SK-N-SH treated with all-trans-retinoic acid at 6 μM for 48 hours (cell line): ENCODE results near the gene POLR1B.
"Not testable (repeated sequence)": the region's sequence is repeated elsewhere in the genome, so short reads cannot be mapped to it uniquely, and the experiment has no call there.

Experiments
- ATAC-seq: fragments of 200-7000 bp; cut with Tn5 transposase; 3 replicates; pipeline ENCODE4 v1.9.1; 2020; ENCODE audit warnings: mild to moderate bottlenecking, moderate library complexity
- ARNTL ChIP-seq: fragments of 450-650 bp; formaldehyde crosslinking; IDR thresholded peaks from 2 replicates; pipeline ENCODE4 v1.5.0; 2020; ENCODE audit warnings: low read depth, mild to moderate bottlenecking, moderate library complexity, borderline replicate concordance
- BACH2 ChIP-seq: fragments of 250-450 bp; sonication (Bioruptor Pico); IDR thresholded peaks from 2 replicates; pipeline ENCODE4 v1.9.0; 2021; ENCODE audit warnings: mild to moderate bottlenecking, borderline replicate concordance
- CSDC2 ChIP-seq: fragments of 250-450 bp; sonication (Bioruptor Pico); IDR thresholded peaks from 2 replicates; pipeline ENCODE4 v1.5.0; 2020; ENCODE audit warnings: mild to moderate bottlenecking, moderate library complexity
- ESRRG ChIP-seq: fragments of 250-450 bp; sonication (Bioruptor Pico); IDR thresholded peaks from 2 replicates; pipeline ENCODE4 v1.6.1; 2021; ENCODE audit warnings: mild to moderate bottlenecking
- GLIS3 ChIP-seq: fragments of 250-450 bp; sonication (Bioruptor Pico); IDR thresholded peaks from 2 replicates; pipeline ENCODE4 v1.5.0; 2020; ENCODE audit warnings: mild to moderate bottlenecking, moderate library complexity
- ISL1 ChIP-seq: fragments of 250-450 bp; sonication (Bioruptor Pico); IDR thresholded peaks from 2 replicates; pipeline ENCODE4 v2.1.2; 2022; ENCODE audit warnings: mild to moderate bottlenecking, moderate library complexity
- OSR1 ChIP-seq: fragments of 250-450 bp; sonication (Bioruptor Pico); IDR thresholded peaks from 2 replicates; pipeline ENCODE4 v1.8.0; 2022; ENCODE audit warnings: moderate library complexity, mild to moderate bottlenecking, inconsistent platforms
- PPARA ChIP-seq: fragments of 250-450 bp; sonication (Bioruptor Pico); IDR thresholded peaks from 2 replicates; pipeline ENCODE4 v1.5.0; 2020; ENCODE audit warnings: mild to moderate bottlenecking, borderline replicate concordance
- RARB ChIP-seq: fragments of 250-450 bp; sonication (Bioruptor Pico); IDR thresholded peaks from 2 replicates; pipeline ENCODE4 v1.8.0; 2021; ENCODE audit warnings: mild to moderate bottlenecking, moderate library complexity
- SNAI2 ChIP-seq: fragments of 250-450 bp; sonication (Bioruptor Pico); IDR thresholded peaks from 2 replicates; pipeline ENCODE4 v1.5.0; 2020; ENCODE audit warnings: mild to moderate bottlenecking, moderate library complexity
- TCF4 ChIP-seq: fragments of 250-450 bp; sonication (Bioruptor Pico); IDR thresholded peaks from 2 replicates; pipeline ENCODE4 v1.8.0; 2021; ENCODE audit warnings: mild to moderate bottlenecking, moderate library complexity, borderline replicate concordance
- TOX ChIP-seq: fragments of 250-450 bp; sonication (Bioruptor Pico); IDR thresholded peaks from 2 replicates; pipeline ENCODE4 v1.8.0; 2021; ENCODE audit warnings: mild to moderate bottlenecking, moderate library complexity, borderline replicate concordance
- ZC3H10 ChIP-seq: fragments of 250-450 bp; sonication (Bioruptor Pico); IDR thresholded peaks from 2 replicates; pipeline ENCODE4 v1.5.1; 2021; ENCODE audit warnings: mild to moderate bottlenecking, moderate library complexity
- ZFP3 ChIP-seq: fragments of 250-450 bp; sonication (Bioruptor Pico); IDR thresholded peaks from 2 replicates; pipeline ENCODE4 v1.5.0; 2020; ENCODE audit warnings: mild to moderate bottlenecking, moderate library complexity
- ZFP30 ChIP-seq: fragments of 450-650 bp; formaldehyde crosslinking; IDR thresholded peaks from 2 replicates; pipeline ENCODE4 v1.5.0; 2022; ENCODE audit warnings: mild to moderate bottlenecking, moderate library complexity
- ZNF565 ChIP-seq: fragments of 450-650 bp; formaldehyde crosslinking; conservative IDR thresholded peaks from 2 replicates; pipeline ENCODE4 v1.5.0; 2020; ENCODE audit warnings: low read depth, mild to moderate bottlenecking, moderate library complexity
- ZNF70 ChIP-seq: fragments of 450-650 bp; formaldehyde crosslinking; IDR thresholded peaks from 2 replicates; pipeline ENCODE4 v1.5.0; 2020; ENCODE audit warnings: mild to moderate bottlenecking, moderate library complexity
- ZNF8 ChIP-seq: fragments of 450-650 bp; formaldehyde crosslinking; IDR thresholded peaks from 2 replicates; pipeline ENCODE4 v1.5.0; 2020; ENCODE audit warnings: mild to moderate bottlenecking, moderate library complexity
- TF ChIP-seq, protein P1 (sequence below): fragments of 250-450 bp; sonication (Bioruptor Pico); IDR thresholded peaks from 2 replicates; pipeline ENCODE4 v1.8.0; 2021; ENCODE audit warnings: low read depth, mild to moderate bottlenecking, moderate library complexity, borderline replicate concordance
- TF ChIP-seq, protein P2 (sequence below): fragments of 250-450 bp; sonication (Bioruptor Pico); IDR thresholded peaks from 2 replicates; pipeline ENCODE4 v1.5.1; 2021; ENCODE audit warnings: mild to moderate bottlenecking, moderate library complexity
- TF ChIP-seq, protein P3 (sequence below): fragments of 250-450 bp; sonication (Bioruptor Pico); IDR thresholded peaks from 2 replicates; pipeline ENCODE4 v1.8.0; 2020; ENCODE audit warnings: mild to moderate bottlenecking, moderate library complexity, borderline replicate concordance
- TF ChIP-seq, protein P4 (sequence below): fragments of 250-450 bp; sonication (Bioruptor Pico); IDR thresholded peaks from 2 replicates; pipeline ENCODE4 v1.5.1; 2020; ENCODE audit warnings: low read depth, mild to moderate bottlenecking, moderate library complexity

POLR1B gene

GRCh38 chr2:112547333-112547732, 5.1 kb downstream of the POLR1B start:
- no peak for ATAC-seq
- no peak for TF ChIP-seq TCF4 (CRISPR knock-in tag)
- TF ChIP-seq BACH2 (CRISPR knock-in tag) = no peak
- TF ChIP-seq, protein P1, sequence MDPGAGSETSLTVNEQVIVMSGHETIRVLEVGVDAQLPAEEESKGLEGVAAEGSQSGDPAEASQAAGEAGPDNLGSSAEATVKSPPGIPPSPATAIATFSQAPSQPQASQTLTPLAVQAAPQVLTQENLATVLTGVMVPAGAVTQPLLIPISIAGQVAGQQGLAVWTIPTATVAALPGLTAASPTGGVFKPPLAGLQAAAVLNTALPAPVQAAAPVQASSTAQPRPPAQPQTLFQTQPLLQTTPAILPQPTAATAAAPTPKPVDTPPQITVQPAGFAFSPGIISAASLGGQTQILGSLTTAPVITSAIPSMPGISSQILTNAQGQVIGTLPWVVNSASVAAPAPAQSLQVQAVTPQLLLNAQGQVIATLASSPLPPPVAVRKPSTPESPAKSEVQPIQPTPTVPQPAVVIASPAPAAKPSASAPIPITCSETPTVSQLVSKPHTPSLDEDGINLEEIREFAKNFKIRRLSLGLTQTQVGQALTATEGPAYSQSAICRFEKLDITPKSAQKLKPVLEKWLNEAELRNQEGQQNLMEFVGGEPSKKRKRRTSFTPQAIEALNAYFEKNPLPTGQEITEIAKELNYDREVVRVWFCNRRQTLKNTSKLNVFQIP (CRISPR knock-in tag) = no peak

DNA sequence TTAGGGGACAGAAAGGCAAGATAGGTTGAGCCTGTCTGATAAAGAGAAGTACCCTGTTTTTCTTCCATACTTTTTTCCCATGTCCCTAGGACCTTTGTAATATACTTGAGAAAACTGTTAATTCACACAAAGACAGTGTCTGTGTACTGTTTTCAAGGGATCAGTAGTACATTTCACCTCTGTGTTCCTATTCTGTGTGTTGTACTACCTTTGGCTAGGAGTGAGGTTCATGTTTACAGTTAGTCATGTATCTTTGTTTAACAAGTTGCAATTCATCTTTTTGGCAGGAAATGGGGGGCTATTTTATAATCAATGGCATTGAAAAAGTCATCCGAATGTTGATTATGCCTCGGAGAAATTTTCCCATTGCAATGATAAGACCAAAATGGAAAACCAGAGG, 6.7 kb downstream of the POLR1B start:
- no peak for TF ChIP-seq CSDC2 (CRISPR knock-in tag)
- TF ChIP-seq, protein P1 (CRISPR knock-in tag) = no peak
- TF ChIP-seq OSR1 (CRISPR knock-in tag) = no peak
- no peak for TF ChIP-seq ISL1 (CRISPR knock-in tag)
- no peak for TF ChIP-seq ARNTL (CRISPR knock-in tag)
- TF ChIP-seq, protein P2, sequence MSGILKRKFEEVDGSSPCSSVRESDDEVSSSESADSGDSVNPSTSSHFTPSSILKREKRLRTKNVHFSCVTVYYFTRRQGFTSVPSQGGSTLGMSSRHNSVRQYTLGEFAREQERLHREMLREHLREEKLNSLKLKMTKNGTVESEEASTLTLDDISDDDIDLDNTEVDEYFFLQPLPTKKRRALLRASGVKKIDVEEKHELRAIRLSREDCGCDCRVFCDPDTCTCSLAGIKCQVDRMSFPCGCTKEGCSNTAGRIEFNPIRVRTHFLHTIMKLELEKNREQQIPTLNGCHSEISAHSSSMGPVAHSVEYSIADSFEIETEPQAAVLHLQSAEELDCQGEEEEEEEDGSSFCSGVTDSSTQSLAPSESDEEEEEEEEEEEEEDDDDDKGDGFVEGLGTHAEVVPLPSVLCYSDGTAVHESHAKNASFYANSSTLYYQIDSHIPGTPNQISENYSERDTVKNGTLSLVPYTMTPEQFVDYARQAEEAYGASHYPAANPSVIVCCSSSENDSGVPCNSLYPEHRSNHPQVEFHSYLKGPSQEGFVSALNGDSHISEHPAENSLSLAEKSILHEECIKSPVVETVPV (CRISPR knock-in tag) = no peak
- TF ChIP-seq RARB (CRISPR knock-in tag) = no peak
- no peak for TF ChIP-seq ZFP3 (CRISPR knock-in tag)
- TF ChIP-seq BACH2 (CRISPR knock-in tag) = no peak
- TF ChIP-seq TCF4 (CRISPR knock-in tag) = no peak
- TF ChIP-seq TOX (CRISPR knock-in tag) = no peak
- no peak for TF ChIP-seq GLIS3 (CRISPR knock-in tag)
- TF ChIP-seq, protein P3, sequence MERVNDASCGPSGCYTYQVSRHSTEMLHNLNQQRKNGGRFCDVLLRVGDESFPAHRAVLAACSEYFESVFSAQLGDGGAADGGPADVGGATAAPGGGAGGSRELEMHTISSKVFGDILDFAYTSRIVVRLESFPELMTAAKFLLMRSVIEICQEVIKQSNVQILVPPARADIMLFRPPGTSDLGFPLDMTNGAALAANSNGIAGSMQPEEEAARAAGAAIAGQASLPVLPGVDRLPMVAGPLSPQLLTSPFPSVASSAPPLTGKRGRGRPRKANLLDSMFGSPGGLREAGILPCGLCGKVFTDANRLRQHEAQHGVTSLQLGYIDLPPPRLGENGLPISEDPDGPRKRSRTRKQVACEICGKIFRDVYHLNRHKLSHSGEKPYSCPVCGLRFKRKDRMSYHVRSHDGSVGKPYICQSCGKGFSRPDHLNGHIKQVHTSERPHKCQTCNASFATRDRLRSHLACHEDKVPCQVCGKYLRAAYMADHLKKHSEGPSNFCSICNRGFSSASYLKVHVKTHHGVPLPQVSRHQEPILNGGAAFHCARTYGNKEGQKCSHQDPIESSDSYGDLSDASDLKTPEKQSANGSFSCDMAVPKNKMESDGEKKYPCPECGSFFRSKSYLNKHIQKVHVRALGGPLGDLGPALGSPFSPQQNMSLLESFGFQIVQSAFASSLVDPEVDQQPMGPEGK (CRISPR knock-in tag) = no peak
- TF ChIP-seq PPARA (CRISPR knock-in tag) = no peak
- no peak for TF ChIP-seq ZNF8 (CRISPR knock-in tag)
- TF ChIP-seq, protein P4, sequence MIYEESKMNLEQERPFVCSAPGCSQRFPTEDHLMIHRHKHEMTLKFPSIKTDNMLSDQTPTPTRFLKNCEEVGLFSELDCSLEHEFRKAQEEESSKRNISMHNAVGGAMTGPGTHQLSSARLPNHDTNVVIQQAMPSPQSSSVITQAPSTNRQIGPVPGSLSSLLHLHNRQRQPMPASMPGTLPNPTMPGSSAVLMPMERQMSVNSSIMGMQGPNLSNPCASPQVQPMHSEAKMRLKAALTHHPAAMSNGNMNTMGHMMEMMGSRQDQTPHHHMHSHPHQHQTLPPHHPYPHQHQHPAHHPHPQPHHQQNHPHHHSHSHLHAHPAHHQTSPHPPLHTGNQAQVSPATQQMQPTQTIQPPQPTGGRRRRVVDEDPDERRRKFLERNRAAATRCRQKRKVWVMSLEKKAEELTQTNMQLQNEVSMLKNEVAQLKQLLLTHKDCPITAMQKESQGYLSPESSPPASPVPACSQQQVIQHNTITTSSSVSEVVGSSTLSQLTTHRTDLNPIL (CRISPR knock-in tag) = no peak
- no peak for TF ChIP-seq SNAI2
- TF ChIP-seq ZNF565 = no peak
- TF ChIP-seq ZNF70 = no peak
- ATAC-seq = no peak

DNA sequence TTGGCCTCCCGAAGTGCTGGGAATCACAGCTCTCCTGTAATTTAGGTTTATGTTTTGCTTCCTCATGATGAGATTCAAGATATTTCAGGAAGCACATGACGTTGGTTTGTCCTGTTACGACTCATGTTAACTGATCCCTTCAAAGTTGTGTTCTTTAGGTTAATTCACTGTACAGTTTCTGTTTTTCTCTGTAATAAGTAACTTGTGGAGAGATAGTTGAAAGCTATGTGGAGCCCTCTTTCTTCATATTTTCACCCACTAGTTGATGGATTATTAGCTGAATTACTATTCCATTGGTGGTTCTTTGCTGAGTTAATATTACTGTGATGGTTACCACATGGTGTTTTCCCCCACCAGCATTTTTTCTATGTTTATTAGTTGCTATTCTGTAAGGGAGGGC, 23.8 kb downstream of the POLR1B start:
- TF ChIP-seq TOX (CRISPR knock-in tag) (no peak), BACH2 (CRISPR knock-in tag) (no peak), ZNF8 (CRISPR knock-in tag) (no peak), ARNTL (CRISPR knock-in tag) (no peak), ZFP3 (CRISPR knock-in tag) (no peak), ZNF70 (no peak), TCF4 (CRISPR knock-in tag) (no peak), GLIS3 (CRISPR knock-in tag) (no peak), ESRRG (CRISPR knock-in tag) (no peak), ZFP30 (CRISPR knock-in tag) (no peak), ZC3H10 (CRISPR knock-in tag) (no peak), ZNF565 (no peak), SNAI2 (no peak), OSR1 (CRISPR knock-in tag) (no peak)
- TF ChIP-seq, protein P4 (CRISPR knock-in tag) = no peak
- TF ChIP-seq, all 23 proteins: peak for 0
- no peak for ATAC-seq

DNA sequence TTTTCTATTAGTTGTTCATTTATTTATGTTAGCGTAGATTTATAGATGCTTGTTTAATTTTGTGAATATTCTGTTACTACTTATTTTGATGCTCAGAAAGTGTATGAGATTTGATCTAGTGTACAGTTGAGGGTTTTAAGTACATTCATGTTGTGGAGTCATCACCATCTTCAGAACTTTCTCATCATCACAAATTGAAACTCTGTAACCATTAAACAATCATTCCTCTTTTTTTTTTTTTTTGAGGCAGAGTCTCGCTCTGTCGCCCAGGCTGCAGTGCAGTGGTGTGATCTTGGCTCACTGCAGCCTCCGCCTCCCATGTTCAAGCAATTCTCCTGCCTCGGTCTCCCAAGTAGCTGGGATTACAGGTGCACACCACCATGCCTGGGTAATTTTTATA, 24.2 kb downstream of the POLR1B start:
- not testable (repeated sequence) for ATAC-seq
